ENCODE measurements around the gene RBM26. TPM values are rescaled to one million over a fixed set of nuclear protein-coding genes. Genes with fewer than 3 reads are reported as not detected.

The RBM26 gene
- total and polyA plus RNA-seq, 12 donors = 7.5 to 46.8 (median 24.5) TPM

DNA sequence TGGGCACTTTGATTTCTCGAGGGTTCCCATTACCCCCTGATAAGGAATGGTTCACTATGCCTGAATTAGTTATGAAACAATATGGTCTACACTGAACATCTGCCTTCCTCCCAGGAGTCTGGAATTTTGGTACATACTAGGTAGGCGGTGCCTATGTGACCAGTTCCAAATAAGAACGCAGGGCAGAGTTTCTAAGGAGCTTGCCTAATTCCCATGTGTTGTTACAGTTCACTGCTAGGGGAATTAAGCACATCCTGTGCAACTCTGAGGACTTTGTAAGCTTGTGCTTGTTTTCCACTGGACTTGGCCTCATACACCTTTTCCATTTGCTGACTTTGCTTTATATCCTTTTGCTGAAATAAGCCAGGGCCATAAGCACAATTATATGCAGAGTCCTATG lies 29.2 kb downstream of the RBM26 start:
- no peak overlapping the region for H3K27ac ChIP-seq
- TF ChIP-seq, protein P1, sequence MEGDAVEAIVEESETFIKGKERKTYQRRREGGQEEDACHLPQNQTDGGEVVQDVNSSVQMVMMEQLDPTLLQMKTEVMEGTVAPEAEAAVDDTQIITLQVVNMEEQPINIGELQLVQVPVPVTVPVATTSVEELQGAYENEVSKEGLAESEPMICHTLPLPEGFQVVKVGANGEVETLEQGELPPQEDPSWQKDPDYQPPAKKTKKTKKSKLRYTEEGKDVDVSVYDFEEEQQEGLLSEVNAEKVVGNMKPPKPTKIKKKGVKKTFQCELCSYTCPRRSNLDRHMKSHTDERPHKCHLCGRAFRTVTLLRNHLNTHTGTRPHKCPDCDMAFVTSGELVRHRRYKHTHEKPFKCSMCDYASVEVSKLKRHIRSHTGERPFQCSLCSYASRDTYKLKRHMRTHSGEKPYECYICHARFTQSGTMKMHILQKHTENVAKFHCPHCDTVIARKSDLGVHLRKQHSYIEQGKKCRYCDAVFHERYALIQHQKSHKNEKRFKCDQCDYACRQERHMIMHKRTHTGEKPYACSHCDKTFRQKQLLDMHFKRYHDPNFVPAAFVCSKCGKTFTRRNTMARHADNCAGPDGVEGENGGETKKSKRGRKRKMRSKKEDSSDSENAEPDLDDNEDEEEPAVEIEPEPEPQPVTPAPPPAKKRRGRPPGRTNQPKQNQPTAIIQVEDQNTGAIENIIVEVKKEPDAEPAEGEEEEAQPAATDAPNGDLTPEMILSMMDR (IDR thresholded peaks at IDR 0.05) = no peak
- no peak overlapping the region for H3K4me3 ChIP-seq
- intact Hi-C loops (cut with DNase I) = no loop called here
- H3K9me3 ChIP-seq = no peaks in the 10 kb centered on the region
- H3K4me1 ChIP-seq = peaks cover 0 to 15% (median 8%) of the 10 kb centered on the region in 9 donors
- no peaks in the 10 kb centered on the region for H3K27me3 ChIP-seq
- WGBS, 2 donors = 77 to 84% methylated on average over 3 of the region's 3 CpGs
- H3K36me3 ChIP-seq = peaks cover 0 to 58% (median 28%) of the 10 kb centered on the region in 9 donors
- DNase-seq (no peak), ATAC-seq (no peak)

DNA sequence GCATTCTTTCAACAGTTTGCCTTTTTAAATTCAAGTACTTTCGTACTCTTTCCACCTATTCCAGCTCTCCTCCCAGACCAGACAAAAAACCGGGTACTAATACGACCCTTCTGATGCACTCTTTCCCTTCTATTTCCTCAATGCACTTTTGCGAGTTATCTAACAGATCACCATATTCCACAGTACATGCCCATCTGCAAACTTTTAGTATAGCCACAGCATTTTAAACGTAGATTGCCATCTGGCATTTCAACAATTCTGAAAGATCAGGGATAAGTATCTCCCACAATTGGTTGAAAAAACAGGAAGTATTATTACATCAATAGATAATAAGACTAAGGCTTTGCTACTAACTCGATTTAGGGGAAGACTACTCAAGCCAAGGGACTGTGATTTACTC lies 31.5 kb downstream of the RBM26 start:
- DNase-seq (no peak), ATAC-seq (no peak)
- TF ChIP-seq, protein P1 (IDR thresholded peaks at IDR 0.05) = no peak
- Histone ChIP-seq H3K4me3 (no peak overlapping the region), H3K36me3 (peaks cover 0 to 80% (median 44%) of the 10 kb centered on the region in 9 donors), H3K4me1 (peaks cover 0 to 9% (median 6%) of the 10 kb centered on the region in 9 donors), H3K27me3 (no peaks in the 10 kb centered on the region), H3K27ac (no peak overlapping the region), H3K9me3 (no peaks in the 10 kb centered on the region)
- intact Hi-C loops (cut with DNase I) = no loop called here
- 80 to 83% methylated on average over 6 of the region's 6 CpGs for WGBS, 2 donors

DNA sequence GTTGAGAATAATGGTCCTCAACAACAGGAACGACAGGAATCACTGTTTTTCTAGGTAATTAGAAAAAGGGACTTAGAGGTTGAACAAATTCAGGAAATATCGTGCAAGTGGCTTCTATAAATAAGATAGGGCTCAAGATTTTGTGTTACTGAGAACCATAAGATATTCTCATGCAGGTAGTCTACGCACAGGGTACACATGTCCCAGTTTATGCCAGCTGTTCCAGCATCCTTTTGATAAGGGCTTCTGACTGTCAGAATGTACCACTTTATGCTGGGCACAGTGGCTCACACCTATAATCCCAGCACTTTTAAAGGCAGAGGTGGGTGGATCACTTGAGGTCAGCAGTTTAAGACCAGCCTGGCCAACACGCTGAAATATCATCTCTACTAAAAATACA lies 32.1 kb downstream of the RBM26 start:
- Histone ChIP-seq H3K27ac (no peak overlapping the region), H3K27me3 (no peaks in the 10 kb centered on the region), H3K9me3 (no peaks in the 10 kb centered on the region), H3K4me1 (peaks cover 0 to 2% (median 0%) of the 10 kb centered on the region in 9 donors), H3K36me3 (peaks cover 0 to 86% (median 47%) of the 10 kb centered on the region in 9 donors), H3K4me3 (no peak overlapping the region)
- TF ChIP-seq, protein P1 (IDR thresholded peaks at IDR 0.05) = no peak
- intact Hi-C loops (cut with DNase I) = no loop called here
- DNase-seq = no peak
- no peak for ATAC-seq
- WGBS, 2 donors = 89 to 91% methylated on average over 4 of the region's 4 CpGs

DNA sequence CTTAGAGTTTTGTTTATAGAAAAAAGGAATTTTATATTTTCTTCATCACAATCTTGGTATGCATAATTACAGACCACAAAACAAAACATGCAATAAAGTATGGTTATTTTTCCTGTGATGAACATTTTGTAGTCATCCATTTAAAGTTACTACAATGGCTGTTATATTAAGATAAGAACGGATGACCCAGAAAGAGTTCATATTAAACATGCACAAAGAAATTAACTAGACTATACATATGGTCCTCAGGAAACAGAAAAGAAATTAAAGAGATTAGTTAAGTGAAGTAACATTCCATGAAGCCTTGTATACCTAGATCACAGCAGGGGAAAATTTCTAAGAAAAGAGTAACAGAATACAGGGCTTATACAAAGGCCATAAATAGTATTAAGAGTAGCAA lies 36.8 kb downstream of the RBM26 start:
- Histone ChIP-seq H3K4me3 (no peak overlapping the region), H3K9me3 (no peaks in the 10 kb centered on the region), H3K27ac (no peak overlapping the region), H3K27me3 (no peaks in the 10 kb centered on the region), H3K4me1 (no peaks in the 10 kb centered on the region), H3K36me3 (peaks cover 0 to 88% (median 50%) of the 10 kb centered on the region in 9 donors)
- intact Hi-C loops (cut with DNase I) = loop anchor here in 1 of 10 donors (5.0 kb wide), 1 partner anchor 37 kb away; no protein-coding TSS in a partner anchor
- TF ChIP-seq, protein P1 (IDR thresholded peaks at IDR 0.05) = no peak
- ATAC-seq (no peak), DNase-seq (no peak)
- WGBS, 2 donors = 87 to 95% methylated on average over 1 of the region's 1 CpG

Data from heart right ventricle (tissue), 16 donors.